GM19324 (cell line): ENCODE results near the gene HOXD3.

ENCODE experiments used
- ATAC-seq: cut with Tn5 transposase; IDR thresholded peaks from one replicate; pipeline ENCODE4 v1.9.1; 2021; ENCODE audit warnings: mild to moderate bottlenecking, moderate library complexity; ENCODE audit not compliant: unreplicated experiment, low FRiP score

HOXD3 gene

GRCh38 chr2:176202491-176202890 is 45.4 kb downstream of the HOXD3 start:
- no peak for ATAC-seq

DNA sequence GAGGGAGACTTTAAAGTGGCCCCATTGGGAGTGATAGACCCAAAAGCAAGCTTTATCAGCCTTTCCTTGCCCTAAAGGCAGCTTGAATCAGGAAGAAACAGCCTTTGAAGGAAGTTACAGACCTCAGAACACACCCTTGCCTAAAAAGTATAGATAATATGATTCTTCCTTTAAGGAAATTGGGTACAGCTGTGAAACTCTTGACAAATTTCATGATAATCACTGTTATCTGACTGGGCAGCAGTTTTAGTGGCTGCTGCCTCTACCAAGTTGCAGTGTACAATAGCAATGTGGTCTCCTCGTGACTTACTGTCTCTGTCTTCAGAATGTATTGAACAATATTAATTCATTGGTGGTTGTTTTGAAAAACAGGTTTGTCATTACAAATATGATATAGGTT is 48.0 kb downstream of the HOXD3 start:
- ATAC-seq: no peak

GRCh38 chr2:176206136-176206535 is 49.0 kb downstream of the HOXD3 start:
- no peak for ATAC-seq

GRCh38 chr2:176206682-176207081 is 49.6 kb downstream of the HOXD3 start:
- no peak for ATAC-seq

DNA sequence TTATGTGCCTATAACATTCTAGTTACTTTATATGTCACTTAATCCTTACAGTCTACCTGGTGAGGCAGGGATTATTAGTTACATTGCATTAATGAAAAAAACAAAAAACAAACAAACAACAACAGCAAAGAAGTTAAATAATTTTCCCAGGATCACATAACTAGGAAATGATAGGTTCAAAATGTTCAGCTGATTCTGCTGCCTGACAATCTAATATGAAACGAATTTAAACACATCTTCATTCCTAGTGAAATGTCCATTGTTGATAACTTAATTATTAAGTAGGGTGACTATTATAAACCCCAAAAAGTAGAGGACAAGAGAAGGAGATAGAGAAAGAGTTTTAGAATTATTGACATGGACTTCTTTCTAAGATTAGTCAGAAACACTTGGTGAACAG is 54.0 kb downstream of the HOXD3 start:
- ATAC-seq: no peak

- no peak for ATAC-seq
Observed at GRCh38 chr2:176212276-176212675, 55.2 kb downstream of the HOXD3 start.

GRCh38 chr2:176213406-176213805 is 56.3 kb downstream of the HOXD3 start:
- ATAC-seq: no peak
